HepG2 (cell line): ENCODE data around the gene ADAR. TPM values are rescaled to one million over a fixed set of nuclear protein-coding genes. Genes with fewer than 3 reads are reported as not detected.
A peak's percentile ranks its signal among the peaks of the same experiment; 100 is the strongest.

Source experiments
- AKAP8 ChIP-seq: sonication (generic); formaldehyde crosslinking; IDR thresholded peaks from 2 replicates; pipeline ENCODE4 v1.5.1; 2020; ENCODE audit warnings: mild to moderate bottlenecking, missing genetic modification reagents
- CEBPZ ChIP-seq: IDR thresholded peaks from 2 replicates; pipeline ENCODE4 v1.6.1; 2012; ENCODE audit warnings: low read length, improper control_type of control experiment
- DNMT3B ChIP-seq: conservative IDR thresholded peaks from 2 replicates; pipeline ENCODE4 v1.6.1; 2016; ENCODE audit warnings: missing biosample characterization, control low read depth
- HOXA9 ChIP-seq: sonication (generic); formaldehyde crosslinking; IDR thresholded peaks from 2 replicates; pipeline ENCODE4 v1.8.1; 2022; ENCODE audit warnings: missing genetic modification reagents, mild to moderate bottlenecking, moderate library complexity, borderline replicate concordance
- KMT2B ChIP-seq: IDR thresholded peaks from 2 replicates; pipeline ENCODE4 v1.6.1; 2016; ENCODE audit warnings: missing genetic modification reagents, missing compliant biosample characterization
- MAFG ChIP-seq: sonication (generic); formaldehyde crosslinking; IDR thresholded peaks from 2 replicates; pipeline ENCODE4 v1.5.1; 2020; ENCODE audit warnings: mild to moderate bottlenecking, missing genetic modification reagents
- POGK ChIP-seq: sonication (generic); formaldehyde crosslinking; conservative IDR thresholded peaks from 2 replicates; pipeline ENCODE4 v1.8.0; 2022; ENCODE audit warnings: mild to moderate bottlenecking, moderate library complexity, missing genetic modification reagents
- REST ChIP-seq, 2 experiments: IDR thresholded peaks; 2 replicates each; pipeline ENCODE4 v1.6.1; 2011 to 2012; ENCODE audit warnings: low read length in 2 of 2, borderline replicate concordance in 1 of 2, low read depth in 1 of 2, mild to moderate bottlenecking in 1 of 2, moderate library complexity in 1 of 2
- RXRA ChIP-seq: sonication (generic); formaldehyde crosslinking; IDR thresholded peaks from 2 replicates; pipeline ENCODE4 v1.5.1; 2020; ENCODE audit warnings: missing genetic modification reagents
- SAFB2 ChIP-seq: sonication (generic); formaldehyde crosslinking; IDR thresholded peaks from 2 replicates; pipeline ENCODE4 v1.5.1; 2020; ENCODE audit warnings: missing genetic modification reagents, low read depth, mild to moderate bottlenecking, borderline replicate concordance
- SIX4 ChIP-seq: sonication (generic); formaldehyde crosslinking; IDR thresholded peaks from 2 replicates; pipeline ENCODE4 v1.4.0; 2020; ENCODE audit warnings: missing genetic modification reagents
- SSRP1 ChIP-seq: IDR thresholded peaks from 2 replicates; pipeline ENCODE4 v1.6.1; 2016; ENCODE audit warnings: control low read depth
- THRA ChIP-seq: sonication (generic); formaldehyde crosslinking; IDR thresholded peaks from 2 replicates; pipeline ENCODE4 v1.4.0; 2020; ENCODE audit warnings: missing genetic modification reagents, borderline replicate concordance
- ZBTB42 ChIP-seq: sonication (generic); formaldehyde crosslinking; IDR thresholded peaks from 2 replicates; pipeline ENCODE4 v1.5.0; 2020; ENCODE audit warnings: mild to moderate bottlenecking, missing genetic modification reagents
- ZNF124 ChIP-seq: sonication (generic); formaldehyde crosslinking; IDR thresholded peaks from 2 replicates; pipeline ENCODE4 v1.4.0; 2020; ENCODE audit warnings: missing genetic modification reagents
- ZNF24 ChIP-seq: fragments of 450-650 bp; IDR thresholded peaks from 2 replicates; pipeline ENCODE4 v1.6.1; 2017; ENCODE audit warnings: antibody characterized with exemption, mild to moderate bottlenecking
- ZNF513 ChIP-seq: sonication (generic); formaldehyde crosslinking; conservative IDR thresholded peaks from 2 replicates; pipeline ENCODE4 v1.5.0; 2020; ENCODE audit warnings: missing genetic modification reagents
- polyA plus RNA-seq, 8 experiments: library from polyadenylated mRNA; depleted of rRNA in 3 of 8; stranded (reverse) in 7 of 8; unstranded in 1 of 8; fragments of >200 nt; fragmentation: Illumina TruSeq in 4 of 8; extraction: Trizol in 4 of 8; gene quantifications; 2 replicates each; pipeline versions ENCODE4 v1.2.1 to v1.2.3, GENCODE V29; 2011 to 2016; ENCODE audit warnings: low read depth in 4 of 8, missing spikeins in 1 of 8, mixed read lengths in 1 of 8; ENCODE audit not compliant: insufficient read depth in 1 of 8
- total RNA-seq, 5 experiments: library from RNA; depleted of rRNA; stranded (reverse); fragments of >200 nt; fragmentation: Illumina TruSeq; extraction: Trizol; gene quantifications; 2 replicates each; pipeline ENCODE4 v1.2.3, GENCODE V29; 2016; ENCODE audit warnings: low read depth in 1 of 5

The ADAR gene
- total and polyA plus RNA-seq, 2 of the 13 experiments (the other 11 are each of a cell fraction or from before 2014, with no cell fraction given), result 70.8 to 86.2 TPM

GRCh38 chr1:154567386-154568156, 40.4 kb downstream of the ADAR start, which contains the start of gene CHRNB2 (continued):
- no peak for TF ChIP-seq ZNF513 (CRISPR knock-in tag)
- peak; percentile 98 for TF ChIP-seq POGK (CRISPR knock-in tag)
- no peak for TF ChIP-seq RXRA (CRISPR knock-in tag)
- TF ChIP-seq ZNF24, result no peak
- TF ChIP-seq DNMT3B (CRISPR knock-in tag), result no peak; the same call in 1 of the 2 replicates
- TF ChIP-seq CEBPZ, result no peak
- peak; percentile 94; the same call in 1 of the 2 replicates for TF ChIP-seq HOXA9 (CRISPR knock-in tag)
- peak; percentile 95 for TF ChIP-seq ZNF124 (CRISPR knock-in tag)
- TF ChIP-seq SIX4 (CRISPR knock-in tag), result peak; percentile 77; the same call in 1 of the 2 replicates
- TF ChIP-seq SAFB2, result peak; percentile 94
- TF ChIP-seq REST (IDR thresholded peaks at IDR 0.05; ENCODE audit: borderline replicate concordance in 1 of 2, low read depth in 1 of 2, low read length in 2 of 2), result peak in 1 of 2 experiments; percentile 98
- peak; percentile 91 for TF ChIP-seq THRA (CRISPR knock-in tag)
- peak; percentile 84; the same call in 1 of the 2 replicates for TF ChIP-seq AKAP8 (CRISPR knock-in tag)
- no peak for TF ChIP-seq SSRP1 (CRISPR knock-in tag)
- TF ChIP-seq ZBTB42 (CRISPR knock-in tag), result peak; percentile 87; the same call in 1 of the 2 replicates
- TF ChIP-seq MAFG (CRISPR knock-in tag), result no peak
- TF ChIP-seq KMT2B (CRISPR knock-in tag), result peak; percentile 53; the same call in 1 of the 2 replicates
